ENCODE measurements around the gene C1QTNF12.

C1QTNF12 gene

DNA sequence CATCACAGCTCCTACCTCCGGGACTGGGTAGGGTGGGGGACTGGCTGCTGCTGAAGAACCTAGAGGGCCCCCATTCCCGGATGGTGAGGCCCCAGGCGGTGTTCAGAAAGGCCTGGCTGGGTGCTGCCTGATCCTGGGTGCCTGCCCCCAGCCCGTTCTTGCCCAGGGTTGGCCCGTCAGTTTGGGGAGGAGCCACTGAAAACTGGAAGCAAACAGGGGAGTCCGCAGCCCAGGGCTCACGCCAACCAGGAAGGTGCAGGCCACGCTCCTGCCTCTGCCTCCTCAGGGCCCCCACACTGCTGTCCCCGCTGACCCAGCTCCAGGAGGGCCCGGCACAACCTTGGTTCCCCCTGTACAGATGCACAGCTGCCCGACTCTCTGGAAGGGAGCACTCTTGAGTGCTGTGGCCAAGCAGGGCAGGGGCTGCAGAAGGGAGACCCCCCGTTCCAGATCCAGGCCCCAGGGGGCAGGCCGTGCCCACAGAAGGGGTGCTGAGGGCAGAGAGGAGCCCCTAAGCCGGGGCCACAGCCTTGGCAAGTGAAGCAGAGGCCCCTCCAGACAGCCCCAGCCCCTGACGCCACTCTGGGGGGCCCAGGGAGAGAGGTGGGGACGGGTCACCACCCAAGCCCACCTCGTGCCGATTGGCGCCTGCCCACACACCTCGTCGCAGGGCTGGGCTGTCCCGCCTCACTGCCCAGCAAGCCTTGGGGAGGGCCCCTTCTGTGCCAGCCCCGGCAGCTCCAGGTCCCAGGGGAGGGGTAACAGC lies 5.5 kb downstream of the C1QTNF12 start:
- Histone ChIP-seq H3K4me3 (ENCODE audit: insufficient read depth, low read depth, low read length) (no peak overlapping the region), H3K27me3 (ENCODE audit: control insufficient read depth, insufficient read depth, low read length, poor library complexity, severe bottlenecking) (peaks cover 6% of the 10 kb centered on the region), H3K36me3 (ENCODE audit: control insufficient read depth, insufficient read depth, low read length) (no peaks in the 10 kb centered on the region), H3K9me3 (ENCODE audit: control insufficient read depth, low read length) (no peaks in the 10 kb centered on the region), H3K27ac (ENCODE audit: insufficient read depth, low read depth, low read length, poor library complexity, severe bottlenecking) (no peak overlapping the region), H3K4me1 (ENCODE audit: control insufficient read depth, insufficient read depth, low read length) (peaks cover 17% of the 10 kb centered on the region)
- WGBS, 2 experiments: 88% methylated on average over 23 of the region's 23 CpGs

DNA sequence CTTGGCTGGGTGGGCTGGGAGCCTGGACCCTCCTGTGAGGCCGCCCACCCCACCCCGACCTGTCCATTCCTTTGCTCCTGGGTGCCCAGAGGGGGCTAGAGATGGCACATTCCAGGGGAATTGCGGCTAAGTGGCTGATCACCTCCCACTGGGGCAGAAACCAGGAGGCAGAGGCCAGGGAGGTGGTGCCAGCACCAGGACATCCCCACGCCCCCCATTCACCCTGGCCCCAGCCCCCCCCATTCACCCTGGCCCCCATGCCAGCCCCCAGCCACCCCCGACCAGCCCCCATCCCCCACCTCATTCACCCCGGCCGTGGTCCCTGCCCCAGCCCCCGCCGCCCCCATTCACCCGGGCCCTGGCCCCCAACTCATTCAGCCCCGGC lies 6.2 kb downstream of the C1QTNF12 start:
- Histone ChIP-seq H3K4me1 (ENCODE audit: control insufficient read depth, insufficient read depth, low read length) (peaks cover 17% of the 10 kb centered on the region), H3K4me3 (ENCODE audit: insufficient read depth, low read depth, low read length) (no peak overlapping the region), H3K36me3 (ENCODE audit: control insufficient read depth, insufficient read depth, low read length) (no peaks in the 10 kb centered on the region), H3K27ac (ENCODE audit: insufficient read depth, low read depth, low read length, poor library complexity, severe bottlenecking) (no peak overlapping the region), H3K9me3 (ENCODE audit: control insufficient read depth, low read length) (no peaks in the 10 kb centered on the region), H3K27me3 (ENCODE audit: control insufficient read depth, insufficient read depth, low read length, poor library complexity, severe bottlenecking) (no peaks in the 10 kb centered on the region)
- WGBS, 2 experiments: 88 to 91% methylated on average over 5 to 6 of the region's 11 CpGs

DNA sequence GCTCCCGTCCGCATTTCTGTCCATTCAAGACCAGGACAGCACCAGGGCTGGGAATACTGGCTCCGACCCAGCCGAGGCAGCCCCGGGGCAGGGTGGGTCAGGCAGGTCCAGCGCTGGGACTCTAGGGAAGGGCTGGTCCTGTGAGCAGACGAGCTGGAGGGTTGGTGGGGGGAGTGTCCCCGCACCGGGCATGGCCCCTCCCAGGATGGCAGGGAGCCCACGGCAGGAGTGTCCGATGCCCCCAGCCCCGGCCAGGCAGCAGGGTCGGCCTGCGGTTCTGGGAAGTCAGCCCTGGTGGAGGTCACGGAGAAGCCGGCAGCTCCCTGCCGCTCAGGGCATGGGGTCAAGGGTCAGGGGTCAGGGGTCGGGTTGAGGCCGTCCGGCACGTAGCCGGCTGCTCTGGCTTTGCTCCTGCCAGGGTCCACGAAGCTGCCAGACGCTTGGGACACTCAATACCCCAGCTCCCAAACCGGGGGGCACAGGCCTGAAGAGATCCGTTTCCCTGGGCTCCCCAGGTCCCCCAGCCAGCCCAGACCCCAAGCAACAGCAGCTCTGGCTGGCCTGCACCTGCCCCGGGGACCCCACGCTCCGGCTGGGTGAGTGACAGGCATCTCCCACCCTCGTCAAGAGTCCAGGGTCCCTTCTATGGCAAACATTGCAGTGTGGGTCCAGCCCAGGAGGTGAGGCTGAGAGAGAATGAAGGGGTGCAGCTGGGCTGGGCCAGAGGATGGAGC lies 6.7 kb downstream of the C1QTNF12 start:
- Histone ChIP-seq H3K27ac (ENCODE audit: insufficient read depth, low read depth, low read length, poor library complexity, severe bottlenecking) (no peak overlapping the region), H3K27me3 (ENCODE audit: control insufficient read depth, insufficient read depth, low read length, poor library complexity, severe bottlenecking) (no peaks in the 10 kb centered on the region), H3K36me3 (ENCODE audit: control insufficient read depth, insufficient read depth, low read length) (no peaks in the 10 kb centered on the region), H3K4me3 (ENCODE audit: insufficient read depth, low read depth, low read length) (no peak overlapping the region), H3K9me3 (ENCODE audit: control insufficient read depth, low read length) (no peaks in the 10 kb centered on the region), H3K4me1 (ENCODE audit: control insufficient read depth, insufficient read depth, low read length) (peaks cover 17% of the 10 kb centered on the region)
- 84 to 86% methylated on average over 30 of the region's 30 CpGs for WGBS, 2 experiments

DNA sequence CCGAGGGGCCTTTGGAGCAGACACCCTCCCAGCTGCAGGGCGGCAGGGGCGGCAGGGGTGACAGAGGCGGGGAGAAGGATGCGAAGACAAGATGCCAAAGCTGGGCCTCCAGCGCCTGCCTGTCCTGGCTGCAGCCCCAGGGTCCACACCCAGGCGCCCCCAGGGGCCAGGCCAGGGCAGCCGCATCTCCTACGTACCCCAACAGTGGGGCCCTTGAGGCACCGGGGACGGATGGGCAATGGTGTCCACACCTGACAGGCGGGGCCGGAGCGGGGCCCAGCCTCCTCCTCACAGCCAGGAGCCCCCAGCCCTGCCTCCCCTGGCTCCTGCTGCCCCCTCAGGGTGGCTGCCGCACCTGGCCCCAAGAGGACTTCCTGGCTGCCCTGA lies 7.3 kb downstream of the C1QTNF12 start:
- H3K4me3 ChIP-seq (ENCODE audit: insufficient read depth, low read depth, low read length): no peak overlapping the region
- WGBS, 2 experiments: 87 to 88% methylated on average over 15 of the region's 15 CpGs
- peaks cover 17% of the 10 kb centered on the region for H3K4me1 ChIP-seq (ENCODE audit: control insufficient read depth, insufficient read depth, low read length)
- H3K27ac ChIP-seq (ENCODE audit: insufficient read depth, low read depth, low read length, poor library complexity, severe bottlenecking): no peak overlapping the region
- H3K27me3 ChIP-seq (ENCODE audit: control insufficient read depth, insufficient read depth, low read length, poor library complexity, severe bottlenecking): no peaks in the 10 kb centered on the region
- H3K9me3 ChIP-seq (ENCODE audit: control insufficient read depth, low read length): no peaks in the 10 kb centered on the region
- H3K36me3 ChIP-seq (ENCODE audit: control insufficient read depth, insufficient read depth, low read length): no peaks in the 10 kb centered on the region

DNA sequence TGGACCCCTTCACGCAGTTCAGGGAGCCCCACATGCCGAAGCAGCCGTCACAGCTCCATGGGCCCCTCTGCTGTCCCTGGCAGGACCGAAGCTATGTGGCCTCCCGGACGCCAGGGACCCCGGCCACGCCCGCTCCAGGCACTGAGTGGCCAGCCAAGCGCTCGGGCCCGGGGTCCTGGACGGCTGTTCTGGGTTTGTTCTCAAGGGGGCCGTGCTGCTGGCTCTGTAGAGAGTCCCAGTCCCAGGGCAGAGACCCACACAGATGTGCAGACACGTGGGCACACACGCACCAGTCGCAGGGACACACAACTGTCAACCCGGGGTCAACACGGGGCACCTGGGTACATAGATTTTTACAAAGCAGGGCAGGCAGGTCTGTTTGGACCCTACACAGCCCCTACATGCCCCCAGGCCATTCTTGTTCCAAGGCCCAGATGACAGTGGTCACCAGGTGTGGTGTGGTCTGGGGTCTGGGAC lies 7.8 kb downstream of the C1QTNF12 start:
- no peaks in the 10 kb centered on the region for H3K36me3 ChIP-seq (ENCODE audit: control insufficient read depth, insufficient read depth, low read length)
- peaks cover 17% of the 10 kb centered on the region for H3K4me1 ChIP-seq (ENCODE audit: control insufficient read depth, insufficient read depth, low read length)
- no peaks in the 10 kb centered on the region for H3K9me3 ChIP-seq (ENCODE audit: control insufficient read depth, low read length)
- 92 to 94% methylated on average over 19 of the region's 19 CpGs for WGBS, 2 experiments
- no peak overlapping the region for H3K27ac ChIP-seq (ENCODE audit: insufficient read depth, low read depth, low read length, poor library complexity, severe bottlenecking)
- H3K4me3 ChIP-seq (ENCODE audit: insufficient read depth, low read depth, low read length): no peak overlapping the region
- H3K27me3 ChIP-seq (ENCODE audit: control insufficient read depth, insufficient read depth, low read length, poor library complexity, severe bottlenecking): no peaks in the 10 kb centered on the region

DNA sequence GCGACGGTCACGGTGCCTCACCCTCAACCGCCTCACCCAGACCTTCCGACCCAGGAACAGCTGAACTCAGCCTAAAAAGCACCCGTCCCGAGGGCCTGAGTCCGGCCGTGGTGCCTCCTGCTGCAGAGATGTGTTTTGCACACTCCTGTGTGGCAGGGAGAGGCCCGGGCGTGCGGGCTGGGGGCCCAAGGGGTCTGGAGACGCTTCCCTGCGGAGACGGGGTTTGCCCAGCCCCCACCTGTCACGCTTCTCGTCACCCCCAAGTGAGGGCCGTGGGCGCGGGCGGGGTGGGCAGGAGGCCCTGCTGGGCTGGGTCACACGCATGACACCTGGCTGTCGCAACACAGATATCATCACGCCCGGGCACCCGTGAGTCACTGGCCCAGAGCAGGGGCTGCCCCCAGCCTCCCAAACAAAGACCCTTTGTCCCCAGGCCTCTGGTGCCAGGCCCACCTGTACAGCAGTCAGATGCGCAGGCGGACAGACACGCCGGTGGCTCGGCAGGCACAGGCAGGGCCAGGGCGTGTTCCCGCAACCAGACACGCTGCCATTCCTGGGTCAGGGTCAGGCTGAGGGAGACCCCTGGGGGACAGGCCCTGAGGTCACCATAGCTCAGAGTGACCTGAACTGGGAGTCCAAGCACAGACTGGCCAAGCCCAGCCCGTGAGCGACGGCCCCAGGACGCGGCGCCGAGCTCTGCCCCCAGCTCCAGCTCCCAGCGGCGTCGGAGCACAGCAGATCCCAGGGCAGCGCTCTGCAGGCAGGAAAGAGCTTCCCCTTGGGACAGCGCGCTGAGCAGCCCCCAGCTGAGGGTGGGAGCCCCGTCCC lies 8.4 kb downstream of the C1QTNF12 start:
- H3K27me3 ChIP-seq (ENCODE audit: control insufficient read depth, insufficient read depth, low read length, poor library complexity, severe bottlenecking): no peaks in the 10 kb centered on the region
- H3K9me3 ChIP-seq (ENCODE audit: control insufficient read depth, low read length): no peaks in the 10 kb centered on the region
- no peak overlapping the region for H3K27ac ChIP-seq (ENCODE audit: insufficient read depth, low read depth, low read length, poor library complexity, severe bottlenecking)
- H3K36me3 ChIP-seq (ENCODE audit: control insufficient read depth, insufficient read depth, low read length): no peaks in the 10 kb centered on the region
- no peak overlapping the region for H3K4me3 ChIP-seq (ENCODE audit: insufficient read depth, low read depth, low read length)
- 90 to 93% methylated on average over 48 of the region's 48 CpGs for WGBS, 2 experiments
- H3K4me1 ChIP-seq (ENCODE audit: control insufficient read depth, insufficient read depth, low read length): peaks cover 21% of the 10 kb centered on the region

DNA sequence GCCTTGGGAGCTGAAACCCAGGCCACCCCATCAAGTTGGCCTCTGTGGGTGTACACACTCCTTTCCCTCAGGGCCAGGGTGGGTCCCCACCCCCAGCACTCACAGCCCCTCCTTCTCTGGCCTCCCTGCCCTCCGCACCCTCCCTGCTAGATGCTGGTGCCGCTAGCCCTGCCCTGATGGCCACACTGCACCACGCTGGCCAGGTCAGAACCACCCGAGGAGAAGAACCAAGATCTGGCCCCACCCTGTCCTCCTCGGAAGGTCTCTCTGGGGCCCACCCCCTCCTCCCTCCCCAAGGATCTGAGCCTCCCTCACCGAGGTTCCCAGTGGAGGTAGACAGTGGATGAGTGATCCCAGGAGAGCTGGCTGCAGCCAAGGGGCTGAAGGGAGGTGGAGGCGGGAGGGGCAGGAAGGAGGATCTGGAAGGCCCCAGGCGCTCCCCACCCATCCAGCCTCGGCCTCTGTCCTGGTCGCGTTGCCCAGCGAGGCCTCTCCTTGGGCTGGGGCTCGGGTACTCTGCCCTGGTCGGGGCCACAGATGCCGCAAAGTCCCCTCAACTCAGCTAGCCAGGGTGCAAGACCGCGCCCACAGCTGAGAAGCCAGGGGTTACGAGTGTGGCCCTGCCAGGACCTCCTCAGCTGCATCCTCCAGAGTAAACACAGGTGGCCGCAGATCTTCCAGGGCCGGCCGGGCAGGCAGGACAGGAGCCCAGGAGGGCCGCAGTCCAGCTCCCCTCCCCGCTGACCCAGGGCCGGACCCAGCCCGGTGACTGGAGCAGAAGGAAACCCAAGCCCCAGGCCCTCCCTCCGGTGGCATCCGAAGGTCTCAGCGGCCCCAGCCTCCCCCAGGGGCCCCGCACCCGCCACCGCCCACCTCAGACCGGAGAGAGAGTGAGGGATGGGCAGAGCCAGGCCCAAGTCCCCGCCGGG lies 9.3 kb downstream of the C1QTNF12 start:
- H3K4me1 ChIP-seq (ENCODE audit: control insufficient read depth, insufficient read depth, low read length): peaks cover 25% of the 10 kb centered on the region
- no peaks in the 10 kb centered on the region for H3K9me3 ChIP-seq (ENCODE audit: control insufficient read depth, low read length)
- H3K4me3 ChIP-seq (ENCODE audit: insufficient read depth, low read depth, low read length): no peak overlapping the region
- H3K36me3 ChIP-seq (ENCODE audit: control insufficient read depth, insufficient read depth, low read length): no peaks in the 10 kb centered on the region
- no peak overlapping the region for H3K27ac ChIP-seq (ENCODE audit: insufficient read depth, low read depth, low read length, poor library complexity, severe bottlenecking)
- WGBS, 2 experiments: 78 to 83% methylated on average over 34 of the region's 34 CpGs
- H3K27me3 ChIP-seq (ENCODE audit: control insufficient read depth, insufficient read depth, low read length, poor library complexity, severe bottlenecking): no peaks in the 10 kb centered on the region

DNA sequence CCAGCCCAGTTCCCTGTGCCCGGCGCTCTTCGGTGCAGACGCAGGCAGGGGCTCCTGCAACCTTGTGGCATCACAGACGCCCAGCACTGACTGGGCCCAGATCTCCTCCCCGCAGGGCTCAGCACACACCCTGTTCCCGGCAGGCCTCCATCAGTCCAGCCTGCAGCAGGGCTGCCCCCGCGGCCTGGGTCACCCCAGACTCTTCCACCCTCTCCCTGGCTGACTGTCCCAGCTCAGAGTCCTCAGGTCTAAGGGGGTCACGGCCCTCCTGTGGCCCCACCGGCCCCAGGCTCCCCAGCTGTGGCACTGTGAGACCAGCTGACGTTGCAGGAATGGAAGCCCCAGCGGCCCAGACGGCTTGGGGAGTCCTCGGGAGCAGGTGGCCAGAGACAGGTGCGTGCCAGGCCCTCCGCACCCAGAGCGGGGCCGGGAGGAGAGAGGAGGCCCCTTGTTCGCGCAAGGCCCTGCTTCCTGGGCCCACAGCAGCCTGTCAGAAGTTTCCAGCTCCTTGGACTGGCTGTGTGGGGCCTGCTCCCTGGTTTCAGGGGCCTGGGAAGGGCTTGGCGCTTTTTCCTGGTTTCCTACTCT lies 10.3 kb downstream of the C1QTNF12 start:
- Histone ChIP-seq H3K36me3 (ENCODE audit: control insufficient read depth, insufficient read depth, low read length) (no peaks in the 10 kb centered on the region), H3K27ac (ENCODE audit: insufficient read depth, low read depth, low read length, poor library complexity, severe bottlenecking) (no peak overlapping the region), H3K4me3 (ENCODE audit: insufficient read depth, low read depth, low read length) (no peak overlapping the region), H3K27me3 (ENCODE audit: control insufficient read depth, insufficient read depth, low read length, poor library complexity, severe bottlenecking) (no peaks in the 10 kb centered on the region), H3K4me1 (ENCODE audit: control insufficient read depth, insufficient read depth, low read length) (peaks cover 25% of the 10 kb centered on the region), H3K9me3 (ENCODE audit: control insufficient read depth, low read length) (no peaks in the 10 kb centered on the region)
- 91 to 92% methylated on average over 22 of the region's 22 CpGs for WGBS, 2 experiments

DNA sequence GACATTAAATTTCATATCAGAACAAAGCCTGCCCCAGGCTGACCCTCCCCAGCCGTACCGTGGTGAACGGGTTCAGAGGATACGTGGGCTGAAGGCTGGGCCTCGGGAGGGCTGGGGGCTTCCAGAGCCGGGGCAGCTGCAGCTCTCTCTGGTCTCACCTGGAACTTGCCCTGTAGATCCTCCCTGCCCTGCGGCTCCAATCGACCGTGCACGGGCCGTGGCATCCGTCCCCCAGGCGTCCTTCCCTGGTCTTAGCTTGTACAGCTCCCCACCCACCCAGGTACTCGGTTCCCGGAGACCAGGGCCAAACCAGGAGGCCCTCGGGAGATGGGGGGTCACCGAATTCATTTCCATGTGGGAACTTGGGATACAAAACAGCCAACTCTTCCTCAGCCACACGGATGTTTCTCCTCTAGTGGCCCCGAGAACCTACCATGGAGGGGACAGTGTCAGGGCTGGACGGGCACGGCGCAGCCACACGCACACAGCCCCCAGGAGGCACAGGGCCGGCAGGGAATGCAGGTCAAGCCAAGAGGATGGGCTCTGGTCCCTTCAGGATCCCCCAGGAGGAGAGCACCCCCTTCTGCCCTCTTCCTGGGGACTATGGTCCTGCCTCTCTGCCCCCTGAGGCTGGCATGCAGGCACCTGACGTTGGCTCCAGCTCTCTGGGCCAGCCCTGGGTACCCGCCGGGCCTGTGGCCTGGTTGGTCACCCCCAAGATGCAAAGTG lies 11.3 kb downstream of the C1QTNF12 start:
- H3K9me3 ChIP-seq (ENCODE audit: control insufficient read depth, low read length): no peaks in the 10 kb centered on the region
- peaks cover 23% of the 10 kb centered on the region for H3K4me1 ChIP-seq (ENCODE audit: control insufficient read depth, insufficient read depth, low read length)
- H3K36me3 ChIP-seq (ENCODE audit: control insufficient read depth, insufficient read depth, low read length): no peaks in the 10 kb centered on the region
- no peak overlapping the region for H3K4me3 ChIP-seq (ENCODE audit: insufficient read depth, low read depth, low read length)
- H3K27ac ChIP-seq (ENCODE audit: insufficient read depth, low read depth, low read length, poor library complexity, severe bottlenecking): no peak overlapping the region
- 95 to 96% methylated on average over 27 of the region's 27 CpGs for WGBS, 2 experiments
- no peaks in the 10 kb centered on the region for H3K27me3 ChIP-seq (ENCODE audit: control insufficient read depth, insufficient read depth, low read length, poor library complexity, severe bottlenecking)

All from ectodermal cell (in vitro differentiated cells).